NCI-H1436 (cell line): ENCODE results near the gene MISP.
"Not testable (repeated sequence)": the region's sequence is repeated elsewhere in the genome, so short reads cannot be mapped to it uniquely, and the experiment has no call there.

ENCODE experiments used
- DNase-seq: peaks from one replicate; lab custom pipeline; 2025; lab: John Stamatoyannopoulos, UW

The MISP gene

DNA sequence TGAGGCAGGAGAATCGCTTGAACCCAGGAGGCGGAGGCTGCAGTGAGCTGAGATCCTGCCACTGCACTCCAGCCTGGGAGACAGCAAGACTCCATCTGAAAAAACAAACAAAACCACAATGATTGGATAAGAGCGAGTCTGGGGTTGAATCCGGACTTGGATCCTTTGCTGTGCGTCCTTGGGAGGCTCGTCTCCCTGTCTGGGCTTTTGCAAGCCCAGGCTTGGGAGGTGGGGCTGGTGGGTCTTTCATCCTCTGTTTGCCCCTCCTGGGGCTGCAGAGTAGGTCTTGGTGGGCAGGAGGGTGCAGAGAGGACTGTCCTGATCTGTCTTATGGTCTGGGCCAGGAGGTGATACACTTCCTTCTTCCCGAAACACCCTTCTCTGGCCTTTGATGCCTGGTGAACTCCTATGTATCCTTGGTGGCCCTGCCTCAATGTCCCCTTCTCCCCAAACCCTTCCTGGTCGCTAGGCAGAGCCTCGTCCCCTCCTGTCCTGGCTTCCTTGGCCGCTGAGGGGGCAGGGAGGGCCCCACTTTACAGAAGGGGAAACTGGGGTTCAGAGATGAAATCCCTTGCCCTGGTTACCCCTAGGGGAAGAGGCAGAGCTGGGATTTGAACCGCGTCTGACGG lies 25.3 kb upstream of the MISP start:
- DNase-seq = no peak

GRCh38 chr19:726993-727956 lies 23.6 kb upstream of the MISP start:
- DNase-seq = no peak

DNA sequence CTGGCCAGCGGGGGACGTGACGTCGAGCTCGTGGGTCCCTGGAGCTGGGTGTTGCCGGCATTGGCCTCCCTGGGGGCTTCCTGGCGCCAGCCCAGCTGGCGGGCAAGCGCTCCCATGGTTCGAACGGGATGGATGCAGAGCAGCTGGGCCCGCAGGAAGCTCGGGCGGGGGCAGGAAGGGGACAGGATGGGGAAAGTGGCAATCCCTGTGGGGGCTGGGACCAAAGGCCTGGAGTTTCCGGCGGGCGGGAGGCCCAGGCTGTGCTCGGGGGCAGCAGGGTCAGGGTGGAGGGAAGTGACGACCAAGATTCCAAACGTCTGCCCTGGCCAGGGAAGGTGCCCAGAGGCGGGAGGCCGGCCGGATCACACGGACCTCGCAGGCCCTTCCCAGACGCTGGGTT lies 22.9 kb upstream of the MISP start:
- DNase-seq = no peak

- DNase-seq = not testable (repeated sequence)
Observed at GRCh38 chr19:729564-729963, 21.3 kb upstream of the MISP start.

DNA sequence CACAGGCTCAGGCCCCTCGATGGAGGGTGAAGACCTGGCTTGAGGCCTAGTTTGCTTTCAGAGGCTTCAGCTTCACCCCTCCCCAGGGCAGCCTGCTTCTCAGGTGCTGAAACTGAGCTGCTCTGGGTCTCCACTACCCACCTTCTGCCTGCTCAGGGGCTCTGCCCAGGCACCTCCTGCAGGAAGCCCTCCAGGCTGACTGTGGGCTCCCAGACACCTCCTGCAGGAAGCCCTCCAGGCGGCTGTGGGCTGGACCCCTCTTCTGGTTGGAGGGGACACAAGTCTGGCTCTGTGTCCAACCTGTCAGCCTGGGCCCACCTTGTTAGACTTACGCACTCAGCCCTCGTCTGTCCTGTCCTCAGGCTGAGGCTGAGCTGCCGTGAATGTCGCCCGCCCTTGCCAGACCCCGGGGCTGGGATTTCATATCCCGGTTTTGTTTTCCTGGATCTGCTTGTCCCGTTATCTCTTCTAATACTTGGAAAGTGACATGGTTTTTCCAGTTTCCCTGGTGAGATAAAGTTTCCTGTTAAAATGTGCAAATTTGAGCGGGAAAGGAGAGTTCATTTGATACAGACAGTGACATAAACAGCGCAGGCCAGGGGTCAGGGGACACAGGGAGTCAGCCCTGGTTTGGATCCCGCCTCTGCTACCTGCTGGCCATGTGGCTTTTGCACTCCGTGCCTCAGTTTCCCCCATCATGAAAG lies 20.8 kb upstream of the MISP start:
- DNase-seq = no peak

- no peak for DNase-seq
Observed at GRCh38 chr19:731000-731399, 19.9 kb upstream of the MISP start.

- DNase-seq = no peak
Observed at GRCh38 chr19:732148-733069, 18.5 kb upstream of the MISP start.

GRCh38 chr19:734716-735115 lies 16.2 kb upstream of the MISP start:
- no peak for DNase-seq

GRCh38 chr19:736125-736524 lies 14.8 kb upstream of the MISP start:
- DNase-seq = no peak

GRCh38 chr19:737591-738093 lies 13.3 kb upstream of the MISP start:
- DNase-seq = no peak

DNA sequence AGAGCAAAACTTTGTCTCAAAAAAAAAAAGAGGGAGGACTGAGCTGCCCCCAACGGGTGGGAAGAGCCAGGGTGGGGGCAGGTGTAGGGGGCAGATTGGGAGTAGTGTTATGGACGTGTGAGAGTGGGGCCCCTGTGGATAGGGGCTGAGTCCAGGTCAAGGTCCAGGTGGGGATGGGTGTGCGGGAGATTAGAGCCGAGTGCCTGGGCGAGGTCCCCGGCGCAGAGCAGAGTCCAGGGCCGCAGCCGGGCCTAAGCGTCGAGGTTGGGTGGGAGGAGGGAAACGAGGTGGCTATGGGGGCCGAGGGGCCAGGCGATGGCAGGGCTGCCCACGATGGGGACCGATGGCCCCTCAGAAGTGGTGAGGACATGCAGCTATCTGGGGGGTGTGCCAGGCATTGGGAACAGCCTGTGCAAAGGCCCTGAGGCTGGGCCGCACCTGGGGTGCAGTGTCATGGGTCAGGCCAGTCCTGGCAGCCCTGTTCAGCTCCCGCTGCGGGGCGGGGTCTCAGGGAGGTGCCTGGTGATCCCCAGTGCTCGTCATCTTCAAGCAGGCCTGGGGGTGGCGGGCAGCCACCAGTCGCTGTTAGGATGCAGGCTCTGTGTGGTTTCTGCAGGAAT lies 12.3 kb upstream of the MISP start:
- no peak for DNase-seq

GRCh38 chr19:739998-740715 lies 10.8 kb upstream of the MISP start:
- no peak for DNase-seq

DNA sequence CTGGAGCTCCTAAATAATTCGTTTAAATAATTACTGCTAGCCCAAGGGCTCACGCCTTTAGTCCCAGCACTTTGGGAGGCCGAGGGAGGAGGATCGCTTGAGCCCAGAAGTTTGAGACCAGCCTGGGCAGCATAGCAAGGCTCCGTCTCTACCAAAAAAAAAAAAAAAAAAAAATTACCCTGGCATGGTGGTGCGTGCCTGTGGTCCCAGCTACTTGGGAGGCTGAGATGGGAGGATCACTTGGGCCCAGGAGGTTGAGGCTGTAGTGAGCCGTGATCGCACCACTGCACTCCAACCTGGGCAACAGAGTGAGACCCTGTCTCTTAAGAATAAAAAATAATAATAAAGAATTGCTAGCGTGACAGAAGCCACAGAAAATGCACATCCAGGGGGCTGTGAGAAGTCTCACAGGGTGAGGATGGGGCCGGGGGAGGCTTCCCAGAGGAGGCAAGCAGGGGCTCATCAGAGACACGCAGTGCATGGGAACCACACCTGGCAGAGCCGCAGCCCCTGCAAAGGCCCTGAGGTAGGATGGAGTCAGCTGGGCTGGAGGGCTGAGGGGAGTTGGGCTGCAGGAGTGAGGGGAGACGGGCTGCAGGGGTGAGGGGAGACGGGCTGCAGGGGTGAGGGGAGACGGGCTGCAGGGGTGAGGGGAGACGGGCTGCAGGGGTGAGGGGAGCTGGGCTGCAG lies 10.0 kb upstream of the MISP start:
- DNase-seq = not testable (repeated sequence)

DNA sequence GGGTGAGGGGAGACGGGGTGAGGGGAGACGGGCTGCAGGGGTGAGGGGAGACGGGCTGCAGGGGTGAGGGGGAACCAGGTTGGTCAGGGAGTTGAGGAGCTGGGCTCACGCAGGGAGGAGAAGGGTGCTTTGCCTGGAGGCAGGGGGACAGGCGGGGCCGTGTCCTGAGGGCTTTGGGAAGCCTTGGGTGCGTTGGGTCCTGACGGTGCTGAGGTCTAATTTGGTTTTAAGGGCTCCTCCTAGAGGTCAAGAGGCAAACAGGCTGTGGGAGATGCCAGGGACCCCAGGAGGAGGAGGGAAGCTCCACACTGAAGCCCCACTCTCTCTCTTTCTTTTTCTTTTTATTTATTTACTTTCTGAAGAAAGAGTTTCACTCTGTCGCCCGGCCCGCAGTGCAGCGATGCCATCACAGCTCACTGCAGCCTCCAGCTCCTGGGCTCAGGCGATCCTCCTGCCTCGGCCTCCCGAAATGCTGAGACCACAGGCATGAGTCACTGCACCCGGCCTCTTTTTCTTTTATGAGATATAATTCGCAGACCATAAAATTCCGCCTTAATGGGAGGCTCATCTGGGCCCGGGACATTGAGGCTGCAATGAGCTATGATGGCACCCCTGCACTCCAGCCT lies 9.3 kb upstream of the MISP start:
- no peak for DNase-seq

DNA sequence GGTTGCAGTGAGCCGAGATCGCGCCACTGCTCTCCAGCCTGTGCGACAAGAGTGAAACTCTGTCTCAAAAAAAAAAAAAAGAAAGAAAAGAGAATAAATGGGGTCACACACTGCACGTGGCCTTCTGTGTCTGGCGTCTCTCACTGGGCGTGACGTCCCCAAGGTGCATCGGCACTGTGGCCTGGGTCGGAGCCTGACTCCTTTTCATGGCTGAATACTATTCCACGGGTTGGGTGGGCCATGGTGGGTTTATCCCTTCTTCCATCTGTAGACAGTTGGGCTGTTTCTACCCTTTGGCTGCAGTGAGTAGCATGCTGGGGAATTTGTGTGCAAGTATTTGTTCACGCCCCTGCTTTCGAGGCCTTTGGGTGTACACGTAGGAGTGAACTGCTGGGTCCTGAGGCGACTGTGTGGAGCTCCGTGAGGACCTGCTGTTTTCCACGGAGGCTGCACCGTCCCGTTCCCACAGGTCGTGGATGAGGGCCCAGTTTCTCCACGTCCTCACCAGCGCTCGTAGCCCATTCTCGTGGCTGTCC lies 8.3 kb upstream of the MISP start:
- DNase-seq = no peak

- no peak for DNase-seq
Observed at GRCh38 chr19:743168-743687, 7.7 kb upstream of the MISP start.

DNA sequence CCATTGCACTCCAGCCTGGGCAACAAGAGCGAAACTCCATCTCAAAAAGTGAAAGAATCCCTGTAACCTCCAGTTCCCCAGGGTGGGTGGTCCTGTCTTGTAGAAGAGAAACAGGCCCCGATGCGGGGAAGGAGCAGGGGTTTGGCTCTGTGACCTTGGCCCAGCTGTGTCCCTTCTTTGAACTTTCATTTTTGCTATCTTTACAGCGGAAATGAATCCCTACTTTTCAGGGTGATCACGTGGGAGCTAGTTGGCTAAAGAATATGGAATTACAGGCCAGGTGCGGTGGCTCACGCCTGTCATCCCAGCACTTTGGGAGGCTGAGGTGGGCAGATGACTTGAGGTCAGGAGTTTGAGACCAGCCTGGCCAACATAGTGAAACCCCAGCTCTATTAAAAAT lies 5.8 kb upstream of the MISP start:
- DNase-seq = not testable (repeated sequence)

DNA sequence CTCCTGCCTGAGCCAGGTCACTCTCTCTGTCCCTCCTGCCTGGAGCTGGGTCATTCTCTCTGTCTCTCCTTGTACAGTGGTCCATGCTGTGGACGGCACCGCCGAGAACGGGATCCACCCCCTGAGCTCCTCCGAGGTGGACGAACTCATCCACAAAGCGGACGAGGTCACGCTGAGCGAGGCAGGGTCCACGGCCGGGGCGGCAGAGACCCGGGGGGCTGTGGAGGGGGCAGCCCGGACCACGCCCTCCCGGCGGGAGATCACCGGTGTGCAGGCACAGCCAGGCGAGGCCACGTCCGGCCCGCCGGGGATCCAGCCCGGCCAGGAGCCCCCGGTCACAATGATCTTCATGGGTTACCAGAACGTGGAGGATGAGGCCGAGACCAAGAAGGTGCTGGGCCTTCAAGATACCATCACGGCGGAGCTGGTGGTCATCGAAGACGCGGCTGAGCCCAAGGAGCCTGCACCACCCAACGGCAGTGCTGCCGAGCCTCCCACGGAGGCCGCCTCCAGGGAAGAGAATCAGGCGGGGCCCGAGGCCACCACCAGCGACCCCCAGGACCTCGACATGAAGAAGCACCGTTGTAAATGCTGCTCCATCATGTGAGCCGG lies 4.6 kb upstream of the MISP start:
- no peak for DNase-seq
